Fibroblast of skin of right quadriceps (primary cell): ENCODE measurements around the gene TOGARAM1.

Experiments
- DNase-seq: peaks from one replicate; pipeline ENCODE4 v3.0.0-alpha.2; 2013

Gene TOGARAM1, protein sequence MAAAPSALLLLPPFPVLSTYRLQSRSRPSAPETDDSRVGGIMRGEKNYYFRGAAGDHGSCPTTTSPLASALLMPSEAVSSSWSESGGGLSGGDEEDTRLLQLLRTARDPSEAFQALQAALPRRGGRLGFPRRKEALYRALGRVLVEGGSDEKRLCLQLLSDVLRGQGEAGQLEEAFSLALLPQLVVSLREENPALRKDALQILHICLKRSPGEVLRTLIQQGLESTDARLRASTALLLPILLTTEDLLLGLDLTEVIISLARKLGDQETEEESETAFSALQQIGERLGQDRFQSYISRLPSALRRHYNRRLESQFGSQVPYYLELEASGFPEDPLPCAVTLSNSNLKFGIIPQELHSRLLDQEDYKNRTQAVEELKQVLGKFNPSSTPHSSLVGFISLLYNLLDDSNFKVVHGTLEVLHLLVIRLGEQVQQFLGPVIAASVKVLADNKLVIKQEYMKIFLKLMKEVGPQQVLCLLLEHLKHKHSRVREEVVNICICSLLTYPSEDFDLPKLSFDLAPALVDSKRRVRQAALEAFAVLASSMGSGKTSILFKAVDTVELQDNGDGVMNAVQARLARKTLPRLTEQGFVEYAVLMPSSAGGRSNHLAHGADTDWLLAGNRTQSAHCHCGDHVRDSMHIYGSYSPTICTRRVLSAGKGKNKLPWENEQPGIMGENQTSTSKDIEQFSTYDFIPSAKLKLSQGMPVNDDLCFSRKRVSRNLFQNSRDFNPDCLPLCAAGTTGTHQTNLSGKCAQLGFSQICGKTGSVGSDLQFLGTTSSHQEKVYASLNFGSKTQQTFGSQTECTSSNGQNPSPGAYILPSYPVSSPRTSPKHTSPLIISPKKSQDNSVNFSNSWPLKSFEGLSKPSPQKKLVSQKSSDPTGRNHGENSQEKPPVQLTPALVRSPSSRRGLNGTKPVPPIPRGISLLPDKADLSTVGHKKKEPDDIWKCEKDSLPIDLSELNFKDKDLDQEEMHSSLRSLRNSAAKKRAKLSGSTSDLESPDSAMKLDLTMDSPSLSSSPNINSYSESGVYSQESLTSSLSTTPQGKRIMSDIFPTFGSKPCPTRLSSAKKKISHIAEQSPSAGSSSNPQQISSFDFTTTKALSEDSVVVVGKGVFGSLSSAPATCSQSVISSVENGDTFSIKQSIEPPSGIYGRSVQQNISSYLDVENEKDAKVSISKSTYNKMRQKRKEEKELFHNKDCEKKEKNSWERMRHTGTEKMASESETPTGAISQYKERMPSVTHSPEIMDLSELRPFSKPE (N-terminal part only)

DNA sequence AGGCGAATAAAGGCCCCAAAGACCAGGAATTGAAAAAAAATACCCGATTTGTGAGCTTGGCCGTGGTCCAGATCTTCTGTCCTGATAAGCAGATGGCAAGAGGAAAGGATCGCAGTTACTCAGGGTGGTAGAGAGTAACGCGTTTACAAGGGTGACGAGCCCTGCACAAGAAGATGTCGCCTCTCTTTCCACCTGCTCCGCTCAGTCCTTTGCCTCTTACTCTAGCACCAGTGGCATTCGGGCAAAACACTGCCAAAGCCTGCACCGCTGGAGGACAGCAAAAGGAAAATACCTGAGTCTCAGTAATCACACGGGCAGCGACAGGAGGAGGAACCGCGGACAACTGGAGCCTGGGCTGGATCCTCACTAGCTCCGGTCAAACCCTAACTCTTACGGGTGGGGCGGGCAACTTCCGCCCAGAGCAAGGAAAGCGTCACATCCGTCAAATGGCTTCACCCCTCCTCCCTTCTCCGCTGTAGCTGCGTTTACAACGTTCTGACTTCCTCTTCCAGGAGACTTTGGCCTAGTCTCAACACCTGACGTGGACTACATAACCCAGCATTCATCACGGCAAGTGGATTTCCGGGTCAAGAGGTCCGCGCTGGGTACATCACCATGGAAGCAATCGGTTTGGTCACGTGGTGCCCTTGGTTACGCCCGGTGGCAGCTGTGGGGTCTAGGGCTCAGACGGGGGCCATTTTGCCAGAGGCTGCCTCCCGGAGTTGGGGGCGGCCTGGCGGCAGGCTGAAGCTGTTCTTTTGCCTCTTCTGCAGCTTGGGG is at the start of gene TOGARAM1, which contains the start of gene KLHL28:
Gene TOGARAM1, plus strand, starts transcription at position 637 of the 780 bp plus-strand sequence. CDS start 232 bp downstream, outside the sequence.
Gene KLHL28, minus strand, starts transcription at position 394 of the 780 bp plus-strand sequence. CDS start 16,019 bp downstream, outside the sequence.
- DNase-seq: peak; percentile 100

DNA sequence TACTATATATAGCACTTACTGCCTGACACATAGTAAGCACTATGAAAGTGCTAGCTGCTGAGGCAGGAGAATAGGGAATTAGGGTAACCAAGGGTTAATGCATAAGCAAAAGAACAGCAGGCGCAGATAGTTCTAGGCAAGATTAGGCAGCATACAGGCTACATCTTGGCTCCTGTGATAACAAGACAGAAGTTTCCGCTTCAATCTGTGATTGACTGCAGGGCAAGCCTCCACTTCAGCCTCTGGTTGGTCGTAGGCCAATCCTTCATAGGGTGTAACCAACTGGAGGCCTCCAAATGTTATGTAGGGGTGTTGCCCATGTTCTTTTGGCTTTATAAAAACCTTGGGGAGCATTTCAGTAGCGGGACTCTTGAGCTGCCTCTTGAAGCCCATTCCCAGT is 47.1 kb upstream of the TOGARAM1 start:
- DNase-seq: no peak

DNA sequence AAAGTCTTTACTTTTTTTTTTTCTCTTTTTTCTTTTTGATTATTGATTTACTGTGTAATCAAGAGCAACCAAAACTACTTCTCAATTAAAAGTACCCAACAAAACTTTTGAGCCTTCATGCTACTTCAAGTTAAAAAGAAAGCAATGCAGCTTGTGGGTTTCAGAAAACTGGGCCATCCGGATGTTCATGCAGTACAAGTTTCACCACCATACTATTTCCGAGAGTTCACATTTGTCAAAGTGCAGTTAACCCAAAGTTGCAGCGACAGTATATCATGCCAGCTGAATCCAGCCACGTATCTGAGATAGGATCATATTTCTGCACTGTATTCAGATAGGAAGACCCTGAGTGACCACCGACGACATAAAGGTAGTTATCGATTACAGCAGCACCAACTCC is 33.2 kb upstream of the TOGARAM1 start:
- DNase-seq: no peak

DNA sequence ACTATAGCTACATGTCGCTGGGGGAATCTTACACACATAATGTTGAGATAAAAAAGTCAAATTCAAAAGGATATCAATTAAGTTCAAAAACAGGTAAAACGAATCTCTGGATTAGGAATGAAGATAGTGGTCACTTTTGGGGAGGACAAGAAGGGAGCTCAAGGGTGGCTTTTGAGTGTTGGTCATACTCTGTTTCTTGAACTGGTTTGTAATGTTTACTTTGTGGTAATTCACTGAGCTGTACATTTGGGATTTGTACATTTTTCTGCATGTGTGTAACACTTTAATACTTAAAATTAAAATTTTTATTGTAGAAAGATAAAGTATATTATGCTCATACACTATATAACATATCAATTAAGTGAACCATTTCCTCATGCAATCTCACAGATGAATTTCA is 26.8 kb upstream of the TOGARAM1 start:
- no peak for DNase-seq

DNA sequence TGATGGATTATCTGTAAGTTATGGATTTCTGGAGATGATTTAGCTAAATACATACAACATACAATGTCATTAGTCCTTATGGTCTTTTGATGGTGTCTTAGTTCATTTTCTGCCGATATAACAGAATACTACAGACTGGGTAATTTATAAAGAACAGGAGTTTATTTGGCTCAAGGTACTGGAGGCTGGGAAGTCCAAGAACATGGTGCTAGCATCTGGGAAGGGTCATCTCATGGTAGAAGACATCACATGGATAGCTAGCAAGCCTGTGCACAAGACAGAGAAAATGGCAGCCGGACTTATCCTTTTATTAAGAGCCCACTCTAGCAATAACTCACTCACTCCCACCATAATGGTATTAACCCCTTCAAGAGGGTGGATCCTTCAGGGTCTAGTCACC is 24.4 kb upstream of the TOGARAM1 start:
- DNase-seq: no peak

DNA sequence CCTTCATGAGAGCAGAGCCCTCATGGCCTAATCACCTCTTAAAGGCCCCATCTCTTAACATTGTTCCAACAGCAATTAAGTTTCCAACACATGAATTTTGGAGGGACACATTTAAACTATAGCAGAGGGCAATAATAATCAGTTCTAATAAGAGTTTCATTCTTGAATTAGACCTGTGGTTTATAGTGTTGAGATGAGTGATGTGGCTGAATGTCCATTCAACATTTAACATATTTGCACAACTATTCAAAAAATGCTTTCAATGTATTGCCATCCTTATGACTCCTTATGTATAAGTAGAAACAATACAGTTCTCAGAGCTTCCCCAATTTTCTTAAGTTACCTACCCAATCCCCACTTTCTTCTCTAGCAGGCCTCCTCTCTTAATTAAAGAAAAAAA is 21.8 kb upstream of the TOGARAM1 start:
- DNase-seq: peak; percentile 57

DNA sequence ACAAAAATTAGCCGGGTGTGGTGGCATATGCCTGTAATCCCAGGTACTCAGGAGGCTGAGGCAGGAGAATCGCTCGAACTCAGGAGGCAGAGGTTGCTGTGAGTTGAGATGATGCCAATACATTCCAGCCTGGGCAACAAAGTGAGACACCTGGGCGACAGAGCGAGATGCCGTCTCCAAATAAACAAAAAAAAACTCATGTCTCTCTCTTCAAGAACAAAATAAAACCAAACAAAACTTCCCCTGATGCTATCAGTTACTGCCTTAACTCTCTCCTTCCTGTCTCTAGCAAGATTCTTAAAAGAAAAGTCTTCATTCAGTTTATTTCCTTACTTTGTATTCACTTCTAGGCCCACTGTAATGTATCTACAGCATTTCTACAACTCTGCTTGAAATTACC is 21.0 kb upstream of the TOGARAM1 start:
- DNase-seq: no peak

DNA sequence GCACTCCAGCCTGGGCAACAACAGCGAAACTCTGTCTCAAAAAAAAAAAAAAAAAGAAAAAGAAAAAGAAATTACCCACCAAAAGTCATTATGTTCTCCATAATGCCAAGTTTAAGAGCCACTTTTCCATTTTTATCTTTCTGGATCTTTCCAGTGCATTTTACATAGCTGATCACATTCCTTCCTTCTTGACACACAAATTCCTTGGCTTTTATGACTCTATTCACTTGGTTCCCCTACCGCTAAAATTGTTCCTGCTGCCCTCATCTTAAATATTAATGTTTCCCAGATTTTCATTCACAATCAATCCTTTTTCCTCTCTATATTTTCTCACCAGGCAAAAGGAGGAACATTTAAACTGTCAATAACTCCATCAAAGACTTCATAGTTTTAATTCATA is 20.4 kb upstream of the TOGARAM1 start:
- peak; percentile 22 for DNase-seq

DNA sequence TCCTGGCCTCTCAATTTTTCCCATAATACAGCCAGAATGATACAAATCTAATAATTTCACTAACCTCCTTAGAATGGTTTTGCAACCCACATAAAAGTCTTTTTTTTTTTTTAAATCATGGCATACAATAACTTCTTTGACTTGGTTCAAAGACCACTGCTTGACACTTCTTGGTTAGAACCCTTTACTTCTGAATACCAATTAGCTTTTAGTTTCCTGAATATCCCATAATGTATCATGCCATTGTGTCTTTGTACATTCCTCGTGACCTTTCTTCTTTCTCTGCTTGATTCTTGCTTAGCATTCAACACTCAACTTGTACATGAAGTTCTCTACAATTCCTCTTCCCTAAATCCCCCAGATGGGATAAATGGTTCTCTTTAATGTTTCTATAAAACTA is 19.6 kb upstream of the TOGARAM1 start:
- no peak for DNase-seq

DNA sequence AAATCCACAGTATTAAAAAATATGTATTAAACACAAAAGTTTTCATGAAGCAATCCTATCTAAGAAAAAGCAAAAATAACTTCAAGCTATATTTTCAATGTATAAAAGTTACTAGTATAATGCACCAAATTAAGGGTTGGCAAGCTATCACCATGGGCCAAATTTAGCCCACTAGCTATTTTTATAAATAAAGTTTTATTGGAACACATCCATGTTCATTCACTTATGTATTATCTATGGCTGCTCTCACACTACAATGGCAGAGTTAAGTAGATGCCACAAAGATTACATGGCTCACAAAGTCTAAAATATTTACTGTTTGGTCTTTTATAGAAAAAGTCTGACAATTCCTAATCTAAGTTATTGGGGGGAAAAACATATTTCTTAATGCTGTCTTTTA is 17.9 kb upstream of the TOGARAM1 start:
- DNase-seq: no peak

DNA sequence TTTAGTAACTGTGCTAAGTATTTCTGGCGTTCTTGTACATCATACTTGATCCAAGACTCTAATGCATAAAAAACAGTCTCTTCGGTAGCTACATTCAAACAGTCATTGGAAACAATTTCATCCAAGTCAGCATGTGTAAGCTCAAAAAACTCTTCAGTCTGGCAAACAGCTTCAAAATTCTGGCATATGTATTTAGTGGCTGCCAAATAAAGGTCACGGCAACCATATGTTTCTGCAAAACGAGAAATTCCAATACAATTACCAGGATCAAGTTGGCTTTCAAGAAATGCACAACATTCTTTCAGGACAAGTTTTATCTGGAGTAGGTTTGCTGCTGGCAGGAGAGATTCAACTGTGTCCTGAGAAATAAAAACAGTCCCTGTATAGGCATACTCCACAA is 16.7 kb upstream of the TOGARAM1 start:
- peak; percentile 94 for DNase-seq

DNA sequence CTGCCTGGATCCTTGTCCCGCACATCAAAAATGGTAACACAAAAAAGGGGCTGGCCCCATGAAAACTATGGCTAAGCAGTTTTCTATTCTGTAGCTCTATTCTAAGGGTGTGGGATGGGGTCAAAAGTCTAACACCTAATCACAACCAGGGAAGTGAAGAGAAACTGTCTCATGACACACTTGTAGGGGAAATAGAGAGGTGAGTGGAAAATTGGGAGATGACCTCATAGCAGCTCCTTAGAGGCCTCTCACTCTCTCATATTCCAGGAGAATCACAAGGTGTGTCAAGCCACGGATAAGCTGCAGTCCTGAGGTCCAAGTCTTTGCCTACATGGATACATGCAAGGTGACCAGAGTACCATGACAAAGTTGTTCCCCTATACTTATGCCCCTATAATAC is 10.9 kb upstream of the TOGARAM1 start:
- no peak for DNase-seq

DNA sequence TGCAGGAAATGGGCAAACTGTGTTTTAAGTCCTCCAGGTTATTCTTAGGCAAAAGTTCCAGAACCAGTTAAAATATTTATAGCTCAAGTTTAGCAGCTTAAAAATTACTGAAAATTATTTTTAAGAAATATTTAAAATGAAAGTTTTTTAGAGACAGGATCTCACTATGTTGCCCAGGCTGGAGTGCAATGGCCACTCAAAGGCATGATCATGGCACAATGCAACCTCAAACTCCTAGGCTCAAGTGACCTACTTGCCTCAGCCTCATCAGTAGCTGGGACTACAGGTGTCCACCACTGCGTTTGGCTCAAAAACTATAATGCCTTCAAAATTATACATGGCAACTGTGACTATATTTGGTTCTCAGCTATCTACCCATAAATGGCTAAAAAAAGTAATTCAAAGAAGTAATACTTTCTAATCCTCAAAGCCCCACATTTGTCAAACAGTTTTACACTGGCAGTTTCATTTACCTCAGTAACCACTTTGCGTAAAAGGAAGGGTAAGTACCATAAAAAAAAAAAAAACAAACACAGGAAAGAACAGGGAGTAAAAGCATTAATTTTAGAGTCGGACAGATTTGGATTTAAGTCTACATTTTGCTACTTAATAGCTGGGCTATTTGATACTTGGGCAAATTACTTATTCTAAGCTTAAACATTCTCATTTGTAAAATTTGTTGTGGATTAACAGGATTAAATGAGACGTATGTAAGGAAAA is 9.4 kb upstream of the TOGARAM1 start:
- no peak for DNase-seq

DNA sequence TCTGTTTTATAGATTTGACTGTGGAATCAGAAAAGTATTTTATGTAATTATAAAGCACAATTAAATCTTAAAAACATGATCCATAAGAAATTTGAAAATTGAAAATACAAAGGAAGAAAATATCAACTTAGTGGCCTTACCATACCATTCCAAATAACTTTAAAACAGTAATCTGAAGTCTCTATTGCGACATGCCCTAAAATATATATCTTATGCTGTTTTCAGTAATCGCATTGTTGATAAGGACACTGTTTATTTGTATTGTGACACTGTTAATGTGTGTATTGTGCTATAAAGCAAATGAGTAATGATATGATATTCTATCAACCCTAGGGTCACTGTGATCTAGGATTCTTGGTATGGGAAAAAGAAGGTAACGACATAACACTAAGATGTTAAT is 7.2 kb upstream of the TOGARAM1 start:
- DNase-seq: no peak

DNA sequence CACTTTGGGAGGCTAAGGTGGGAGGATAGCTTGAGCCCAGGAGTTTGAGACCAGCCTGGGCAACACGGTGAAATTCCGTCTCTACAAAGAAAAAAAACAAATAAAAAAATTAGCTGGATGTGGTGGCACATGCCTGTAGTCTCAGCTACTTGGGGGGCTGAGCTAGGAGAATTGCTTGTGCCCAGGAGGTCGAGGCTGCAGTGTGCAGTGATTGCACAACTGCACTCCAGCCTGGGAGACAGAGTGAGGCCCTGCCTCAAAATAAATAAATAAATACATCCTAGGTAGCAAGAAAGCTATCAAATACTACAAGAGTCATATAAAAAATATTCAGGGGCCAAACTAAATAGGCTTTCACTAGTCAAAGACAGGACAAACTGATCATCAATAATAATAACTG is 6.5 kb upstream of the TOGARAM1 start:
- no peak for DNase-seq

DNA sequence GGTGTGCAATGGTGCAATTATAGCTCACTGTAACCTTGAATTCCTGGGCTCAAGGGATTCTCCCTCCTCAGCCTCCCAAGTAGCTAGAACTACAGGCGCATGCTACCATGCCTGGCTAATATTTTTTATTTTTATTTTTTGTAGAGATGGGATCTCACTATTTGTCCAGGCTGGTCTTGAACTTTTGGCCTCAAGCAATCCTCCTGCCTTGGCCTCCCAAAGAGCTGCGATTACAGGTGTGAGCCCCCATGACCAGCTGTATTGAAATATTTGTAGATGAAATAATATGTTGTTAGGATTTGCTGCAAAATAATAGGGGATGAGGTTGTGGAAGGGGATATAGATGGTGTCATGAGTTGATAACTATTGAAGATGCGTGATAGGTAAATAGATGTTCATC is 5.1 kb upstream of the TOGARAM1 start:
- no peak for DNase-seq

DNA sequence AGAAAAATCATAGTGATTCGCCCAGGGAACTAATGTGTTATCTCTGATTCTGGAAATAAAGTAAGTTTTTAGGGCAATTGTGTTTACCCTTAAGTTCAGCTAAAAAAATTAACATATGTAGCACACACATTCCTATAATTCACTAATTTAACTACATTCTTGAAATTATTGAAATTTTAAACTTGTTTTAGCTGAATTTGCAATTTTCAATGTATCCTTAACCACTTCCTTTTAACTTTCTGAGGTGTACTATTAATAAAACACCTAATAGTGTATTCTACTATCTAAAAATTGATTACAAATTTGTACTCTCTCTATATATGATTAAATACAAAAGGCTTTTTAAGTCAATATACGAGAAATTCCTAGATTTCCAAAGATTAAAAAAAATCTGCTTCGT is 2.5 kb upstream of the TOGARAM1 start:
- no peak for DNase-seq

DNA sequence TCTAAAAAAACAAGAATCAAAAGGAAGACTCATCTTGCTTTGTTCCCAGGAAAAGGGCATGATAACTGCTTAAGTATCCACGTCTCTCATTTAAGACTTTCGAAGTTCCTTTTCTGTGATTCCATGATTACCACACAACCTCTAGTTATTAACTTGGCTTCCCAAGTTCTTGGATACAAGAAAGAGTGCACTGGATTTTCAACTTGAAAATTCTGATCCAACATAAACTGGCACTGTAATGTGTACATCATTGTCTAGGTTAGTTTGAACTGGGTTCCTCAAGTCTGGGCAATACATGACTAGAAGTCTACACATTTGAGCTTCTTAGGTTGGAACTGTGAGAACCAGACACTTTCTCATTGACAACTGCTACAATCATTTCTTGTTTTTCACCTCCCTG is 1.8 kb upstream of the TOGARAM1 start:
- no peak for DNase-seq

DNA sequence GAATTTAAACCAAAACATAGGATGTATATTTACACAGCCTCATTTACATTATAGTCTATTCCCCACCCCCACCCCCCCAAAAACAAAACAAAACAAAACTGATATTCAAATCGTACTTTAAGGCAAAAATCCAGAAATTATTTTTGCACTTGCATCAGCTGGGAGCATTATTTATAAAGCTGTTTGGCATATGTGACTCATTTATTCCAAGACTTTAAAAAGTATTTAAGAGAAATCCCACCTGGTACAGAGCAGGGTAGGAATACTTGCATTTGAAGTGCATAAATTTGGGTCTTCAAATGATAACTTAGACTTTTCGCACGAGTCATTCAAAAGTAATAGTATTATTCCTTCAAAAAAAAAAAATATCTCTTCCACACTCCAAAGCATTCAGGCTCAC is 1.3 kb upstream of the TOGARAM1 start:
- no peak for DNase-seq

DNA sequence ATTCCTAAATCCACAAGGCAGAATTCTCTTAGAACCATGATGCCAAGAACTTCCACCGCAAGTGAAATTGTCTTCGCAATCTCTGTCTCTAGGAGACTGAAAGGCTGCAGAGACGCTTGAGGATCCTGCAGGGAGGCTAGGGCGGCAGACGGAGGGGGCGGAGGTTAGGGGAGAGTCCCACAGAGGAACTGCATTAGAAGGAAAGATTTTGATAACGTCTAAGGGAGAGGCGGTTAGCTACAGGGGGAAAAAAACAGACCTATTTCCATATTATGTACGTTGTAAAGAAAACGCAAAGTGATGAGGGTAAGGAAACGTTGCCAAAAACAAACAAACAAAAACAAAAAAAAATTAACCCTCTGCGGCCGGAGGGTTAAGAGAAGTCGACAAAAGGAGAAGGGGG is 838 bp upstream of the TOGARAM1 start:
- DNase-seq: peak; percentile 42

DNA sequence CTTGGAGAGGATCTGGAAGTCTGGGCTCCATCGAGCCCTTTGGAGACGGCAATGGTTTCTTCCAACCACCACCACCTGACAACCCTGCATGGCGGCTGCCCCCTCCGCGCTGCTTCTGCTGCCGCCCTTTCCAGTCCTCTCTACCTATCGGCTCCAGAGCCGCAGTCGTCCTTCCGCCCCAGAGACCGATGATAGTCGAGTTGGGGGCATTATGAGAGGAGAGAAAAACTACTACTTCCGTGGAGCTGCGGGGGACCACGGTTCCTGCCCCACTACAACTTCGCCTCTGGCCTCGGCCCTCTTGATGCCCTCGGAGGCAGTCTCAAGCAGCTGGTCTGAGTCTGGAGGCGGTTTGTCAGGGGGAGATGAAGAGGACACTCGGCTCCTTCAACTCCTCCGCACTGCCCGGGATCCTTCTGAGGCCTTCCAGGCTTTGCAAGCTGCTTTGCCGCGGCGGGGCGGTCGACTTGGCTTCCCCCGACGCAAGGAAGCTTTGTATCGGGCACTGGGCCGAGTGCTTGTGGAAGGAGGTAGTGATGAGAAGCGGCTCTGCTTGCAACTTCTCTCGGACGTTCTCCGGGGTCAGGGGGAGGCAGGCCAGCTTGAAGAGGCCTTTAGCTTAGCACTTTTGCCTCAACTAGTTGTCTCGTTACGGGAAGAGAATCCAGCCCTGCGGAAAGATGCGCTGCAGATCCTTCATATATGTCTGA is 499 bp downstream of the TOGARAM1 start:
- DNase-seq: peak; percentile 23
